Embryonic facial prominence (tissue), 1 donor: ENCODE measurements around the gene UBE2I.

Experiments used
- DNase-seq: peaks from one replicate; pipeline ENCODE4 v3.0.0-alpha.2; 2016; ENCODE audit errors: extremely low spot score

Gene UBE2I

GRCh38 chr16:1361685-1362360 is 52.4 kb downstream of the UBE2I start:
- no peak for DNase-seq

- DNase-seq, result no peak
These were observed 53.4 kb downstream of the UBE2I start for GRCh38 chr16:1362807-1363206.

- DNase-seq, result no peak
These were observed 54.1 kb downstream of the UBE2I start for GRCh38 chr16:1363501-1364041.

GRCh38 chr16:1364510-1364909 is 55.1 kb downstream of the UBE2I start:
- DNase-seq, result no peak

GRCh38 chr16:1366060-1366711 is 56.8 kb downstream of the UBE2I start:
- no peak for DNase-seq

- no peak for DNase-seq
These were observed 57.4 kb downstream of the UBE2I start for GRCh38 chr16:1366712-1367299.

GRCh38 chr16:1367486-1368174 is 58.2 kb downstream of the UBE2I start:
- no peak for DNase-seq

GRCh38 chr16:1371054-1371978 is 61.9 kb downstream of the UBE2I start:
- no peak for DNase-seq

- no peak for DNase-seq
These were observed 63.0 kb downstream of the UBE2I start for GRCh38 chr16:1372292-1372950.

GRCh38 chr16:1374418-1375297 is 65.2 kb downstream of the UBE2I start:
- no peak for DNase-seq

- no peak for DNase-seq
These were observed 65.8 kb downstream of the UBE2I start for GRCh38 chr16:1375298-1375640.

GRCh38 chr16:1375741-1376410 is 66.4 kb downstream of the UBE2I start:
- DNase-seq, result no peak
